Fibroblast of peridontal ligament (primary cell): ENCODE results near the gene GRIN2D.
A peak's percentile ranks its signal among the peaks of the same experiment; 100 is the strongest.
"Not testable (repeated sequence)": the region's sequence is repeated elsewhere in the genome, so short reads cannot be mapped to it uniquely, and the experiment has no call there.

Source experiments
- DNase-seq: peaks from one replicate; pipeline ENCODE4 v3.0.0-alpha.2; 2010; ENCODE audit errors: extremely low read depth

The GRIN2D gene

GRCh38 chr19:48371367-48371766 lies 22.1 kb upstream of the GRIN2D start:
- DNase-seq = no peak

- not testable (repeated sequence) for DNase-seq
Measured at GRCh38 chr19:48371771-48372170, 21.7 kb upstream of the GRIN2D start.

- no peak for DNase-seq
Measured at GRCh38 chr19:48372904-48373303, 20.6 kb upstream of the GRIN2D start.

GRCh38 chr19:48373567-48373966 lies 19.9 kb upstream of the GRIN2D start:
- no peak for DNase-seq

GRCh38 chr19:48378194-48378570 lies 15.3 kb upstream of the GRIN2D start:
- DNase-seq = no peak

- DNase-seq = no peak
Measured at GRCh38 chr19:48379058-48379457, 14.4 kb upstream of the GRIN2D start.

GRCh38 chr19:48381178-48381950 lies 12.1 kb upstream of the GRIN2D start:
- no peak for DNase-seq

- no peak for DNase-seq
Measured at GRCh38 chr19:48382286-48382685, 11.2 kb upstream of the GRIN2D start.

GRCh38 chr19:48385461-48386087 lies 7.9 kb upstream of the GRIN2D start:
- no peak for DNase-seq

- no peak for DNase-seq
Measured at GRCh38 chr19:48386981-48387380, 6.5 kb upstream of the GRIN2D start.

- DNase-seq = peak; percentile 53
Measured at GRCh38 chr19:48390188-48391099, 3.0 kb upstream of the GRIN2D start.

GRCh38 chr19:48391100-48392005 lies 2.1 kb upstream of the GRIN2D start, which contains the start of gene KDELR1:
TSS of gene KDELR1 (minus strand) at chr19:48391551. CDS start at chr19:48391358, 193 bp downstream.
- peak; percentile 66 for DNase-seq

GRCh38 chr19:48392006-48392344 lies 1.5 kb upstream of the GRIN2D start:
- not testable (repeated sequence) for DNase-seq

- DNase-seq = no peak
Measured at GRCh38 chr19:48392860-48393558, 459 bp upstream of the GRIN2D start.

- no peak for DNase-seq
Measured at GRCh38 chr19:48394331-48395169, 1.1 kb downstream of the GRIN2D start.

GRCh38 chr19:48395170-48395455 lies 1.6 kb downstream of the GRIN2D start:
- DNase-seq = no peak

GRCh38 chr19:48395499-48395898 lies 2.0 kb downstream of the GRIN2D start:
- no peak for DNase-seq

- DNase-seq = no peak
Measured at GRCh38 chr19:48396016-48396823, 2.8 kb downstream of the GRIN2D start.

- no peak for DNase-seq
Measured at GRCh38 chr19:48396824-48397176, 3.3 kb downstream of the GRIN2D start.
